ENCODE data around the gene MAPK8IP2.

MAPK8IP2 gene

GRCh38 chr22:50620593-50621355 lies 20.2 kb downstream of the MAPK8IP2 start:
- DNase-seq (ENCODE audit: low spot score), result peak; percentile 89
- no peak for TF ChIP-seq CTCF (IDR thresholded peaks at IDR 0.05; ENCODE audit: extremely low read depth, missing control alignments)

DNA sequence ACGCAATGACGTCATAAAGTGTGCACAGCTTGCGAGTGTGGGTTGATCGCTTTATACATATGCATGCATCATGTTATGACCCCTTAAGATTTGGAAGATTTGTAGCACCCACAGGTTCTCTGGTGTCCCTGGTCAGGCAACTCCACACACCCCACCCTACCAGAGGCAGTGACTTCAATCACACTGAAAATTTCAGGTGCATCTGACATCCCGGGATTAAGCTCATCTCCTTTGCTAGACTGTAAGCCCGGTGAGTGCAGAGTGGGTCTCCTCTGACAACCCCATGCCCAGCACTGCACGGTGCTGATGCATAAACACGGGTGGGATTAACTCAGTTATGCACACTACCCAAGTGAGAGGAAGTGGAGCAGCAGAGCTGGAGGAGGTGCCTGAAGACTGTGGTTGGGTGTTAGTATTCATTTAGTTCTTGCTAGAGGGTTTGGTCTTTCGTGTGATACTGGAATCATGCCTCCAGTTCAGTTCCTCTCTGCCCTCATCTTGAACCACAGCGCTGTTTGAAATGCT lies 20.8 kb downstream of the MAPK8IP2 start:
- no peak for TF ChIP-seq CTCF (IDR thresholded peaks at IDR 0.05; ENCODE audit: extremely low read depth, missing control alignments)
- DNase-seq (ENCODE audit: low spot score), result peak; percentile 73

DNA sequence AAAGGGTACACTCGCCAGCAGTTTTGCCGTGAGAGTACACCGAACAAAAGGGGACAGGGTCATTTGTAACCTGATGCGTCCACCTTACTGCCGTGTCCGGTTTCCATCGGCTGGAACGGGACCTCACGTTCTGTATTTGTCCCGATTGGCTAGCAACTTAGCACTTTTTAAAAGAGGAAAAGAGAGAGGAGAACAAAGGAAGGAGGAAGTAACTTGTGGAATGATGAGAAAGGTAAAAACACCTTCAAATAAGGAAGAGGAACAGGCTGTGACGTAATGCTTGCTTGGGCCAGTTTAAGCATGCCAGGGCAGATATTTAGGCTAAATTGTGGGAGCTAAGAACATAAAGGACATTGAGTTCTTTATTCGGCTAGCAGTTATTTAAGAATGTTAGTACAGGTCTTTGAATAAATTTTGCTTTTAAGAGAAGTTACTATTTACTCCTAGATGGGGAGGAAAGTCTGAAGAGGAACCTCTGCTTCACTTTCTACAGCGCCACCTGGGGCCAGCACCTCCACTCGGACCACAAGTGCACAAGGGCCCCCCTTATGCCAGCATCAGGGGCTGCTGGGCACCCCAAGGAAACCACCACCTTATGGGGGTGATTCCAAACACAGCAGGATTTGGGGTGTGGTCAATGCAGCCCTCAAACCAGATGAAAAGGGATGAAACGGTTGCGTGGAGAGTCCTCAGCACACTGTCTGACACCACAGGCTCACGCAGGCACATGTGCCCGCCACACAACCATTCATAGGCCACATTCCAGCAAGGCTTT lies 21.5 kb downstream of the MAPK8IP2 start:
- TF ChIP-seq CTCF (IDR thresholded peaks at IDR 0.05; ENCODE audit: extremely low read depth, missing control alignments), result peak; percentile 55

GRCh38 chr22:50622723-50623327 lies 22.2 kb downstream of the MAPK8IP2 start:
- no peak for DNase-seq (ENCODE audit: low spot score)
- TF ChIP-seq CTCF (IDR thresholded peaks at IDR 0.05; ENCODE audit: extremely low read depth, missing control alignments), result no peak

More for the DNA sequence above, 21.5 kb downstream of the MAPK8IP2 start:
- peak; percentile 37 for DNase-seq (ENCODE audit: low spot score)

DNA sequence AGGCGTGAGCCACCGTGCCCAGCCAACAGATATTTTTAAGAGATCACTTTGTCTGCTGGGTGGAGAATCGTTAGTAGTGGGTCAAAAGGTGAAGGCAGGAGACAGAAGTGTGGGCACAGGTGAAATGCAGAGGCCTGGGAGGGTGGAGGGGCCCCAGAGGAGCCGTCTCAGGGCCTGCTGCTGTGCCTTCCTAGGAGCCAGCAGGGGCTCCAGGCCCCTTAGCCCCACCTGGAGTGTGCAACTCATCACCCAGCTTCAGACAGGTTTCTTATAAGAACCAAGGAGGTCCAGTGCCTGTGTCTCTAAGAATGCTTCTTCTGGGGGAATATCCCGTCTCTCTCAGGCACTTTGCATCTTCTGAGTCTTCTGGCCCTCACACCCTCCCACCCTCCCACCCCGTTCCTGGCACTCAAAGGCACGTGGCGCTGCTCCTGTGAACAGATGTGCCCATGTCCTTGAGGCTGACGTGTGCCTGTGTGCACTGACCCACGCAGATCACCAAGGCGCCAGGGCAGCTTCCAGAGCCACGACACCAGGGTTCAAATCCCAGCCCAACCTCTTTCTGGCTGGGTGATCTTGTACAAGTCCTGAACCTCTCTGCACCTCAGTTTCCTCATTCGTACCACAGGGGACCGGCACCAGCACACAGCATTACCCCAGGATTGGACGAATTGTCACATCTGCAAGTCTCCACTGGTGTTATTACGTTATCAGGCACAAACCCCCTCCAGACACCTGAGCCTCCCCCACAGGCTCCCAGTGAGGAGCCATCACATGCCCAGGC lies 23.9 kb downstream of the MAPK8IP2 start:
- TF ChIP-seq CTCF (IDR thresholded peaks at IDR 0.05; ENCODE audit: extremely low read depth, missing control alignments), result no peak
- DNase-seq (ENCODE audit: low spot score), result no peak

DNA sequence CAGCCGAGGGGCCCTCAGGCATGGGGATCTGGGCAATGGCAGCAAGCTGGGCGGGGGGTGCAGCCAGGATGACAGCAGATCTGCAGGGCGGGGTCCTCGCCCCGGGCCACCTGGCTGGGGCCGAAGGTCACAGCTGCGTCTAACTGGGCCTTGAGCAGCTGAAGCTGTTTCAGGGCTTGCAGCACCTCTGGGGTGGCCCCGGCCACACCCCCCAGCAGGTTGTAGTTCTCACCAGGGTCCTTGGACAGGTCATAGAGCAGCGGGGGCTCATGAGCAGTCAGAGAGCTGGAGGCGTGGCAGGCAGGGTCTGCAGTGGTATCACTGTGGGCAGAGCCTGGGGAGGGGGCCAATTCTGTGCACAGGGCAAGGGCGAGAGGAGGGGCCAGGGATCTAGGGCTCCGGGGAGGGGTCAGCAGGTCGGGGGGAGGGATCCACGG lies 24.6 kb downstream of the MAPK8IP2 start:
- no peak for TF ChIP-seq CTCF (IDR thresholded peaks at IDR 0.05; ENCODE audit: extremely low read depth, missing control alignments)
- DNase-seq (ENCODE audit: low spot score), result no peak
